DMS153 treated with DMSO at 0.1 percent for 48 hours (cell line): ENCODE results near the gene PCDH9.

Experiments
- DNase-seq: peaks from one replicate; lab custom pipeline; 2025; ENCODE audit not compliant: unreplicated experiment; lab: John Stamatoyannopoulos, UW

The PCDH9 gene

DNA sequence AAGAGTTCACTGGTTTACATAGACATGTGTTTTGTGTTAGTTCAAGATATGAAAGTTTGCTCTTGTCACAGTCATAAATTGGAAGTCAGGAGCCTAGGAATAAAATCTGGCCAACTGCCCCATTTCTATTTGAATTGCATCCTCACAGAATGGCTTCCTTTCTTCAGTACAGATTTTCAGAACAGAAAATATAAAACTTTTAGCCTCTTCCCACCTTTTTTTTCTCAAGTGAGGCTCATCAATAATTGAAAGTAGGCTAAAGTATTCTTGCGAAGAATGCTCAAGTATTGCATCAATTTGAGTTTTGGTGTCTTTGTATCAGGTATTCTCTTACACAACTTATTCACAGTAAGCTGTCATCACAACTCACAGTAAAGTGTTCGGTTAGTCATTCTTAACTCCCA is 802.7 kb downstream of the PCDH9 start:
- no peak for DNase-seq

DNA sequence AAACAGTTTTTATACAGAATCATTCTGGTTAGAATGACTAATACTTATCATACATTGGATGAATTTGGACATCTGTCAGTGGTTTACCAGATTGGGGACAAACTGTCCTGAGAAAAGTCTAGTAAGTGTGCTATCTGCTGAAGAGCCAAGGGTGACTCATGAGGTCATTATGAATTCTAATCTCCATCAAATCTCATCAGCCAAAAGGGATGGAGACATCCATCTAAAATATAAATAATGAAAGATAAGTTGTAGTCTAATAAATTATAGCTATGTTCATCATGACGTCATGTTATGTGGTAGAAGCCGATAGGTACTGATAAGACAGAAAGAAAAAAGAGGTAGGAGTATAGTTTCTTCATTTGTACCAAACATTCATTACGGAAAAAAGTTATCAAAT is 804.4 kb downstream of the PCDH9 start:
- no peak for DNase-seq

DNA sequence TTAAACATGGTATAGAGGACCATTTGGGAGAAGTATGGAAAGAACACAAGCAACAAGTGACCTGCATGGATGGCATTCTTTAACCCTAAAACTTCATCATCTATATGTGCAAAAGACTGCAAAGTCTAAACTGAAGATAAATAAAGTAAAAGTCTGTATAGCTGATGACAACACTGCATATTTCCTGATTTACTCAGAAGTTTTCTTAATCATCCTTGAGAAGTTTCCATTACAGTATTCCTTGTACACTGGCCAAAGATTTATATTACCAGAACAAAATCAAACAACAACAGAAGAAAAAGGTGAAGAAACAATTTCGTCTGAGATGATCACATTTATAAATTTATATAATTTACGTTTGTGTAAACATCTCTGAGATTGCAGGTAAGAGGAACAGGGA is 805.7 kb downstream of the PCDH9 start:
- DNase-seq: no peak

DNA sequence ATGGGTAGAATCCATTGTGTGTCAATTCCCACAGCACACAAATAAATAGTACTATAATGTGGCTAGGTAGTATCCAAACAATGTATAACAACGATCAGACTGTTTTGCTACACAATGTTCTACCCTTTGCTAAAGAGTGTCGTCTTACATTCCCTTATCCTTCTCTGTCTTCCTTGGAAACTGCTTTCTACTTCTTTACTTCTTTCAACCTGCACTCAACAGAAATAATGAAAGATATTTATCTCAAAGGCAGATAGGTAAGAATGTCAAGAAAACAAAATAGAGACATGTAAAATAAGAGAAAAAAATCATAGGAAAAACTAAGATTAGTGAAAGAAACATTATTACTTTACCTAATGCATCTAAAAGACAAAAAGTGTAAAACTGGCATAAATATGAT is 814.7 kb downstream of the PCDH9 start:
- no peak for DNase-seq

DNA sequence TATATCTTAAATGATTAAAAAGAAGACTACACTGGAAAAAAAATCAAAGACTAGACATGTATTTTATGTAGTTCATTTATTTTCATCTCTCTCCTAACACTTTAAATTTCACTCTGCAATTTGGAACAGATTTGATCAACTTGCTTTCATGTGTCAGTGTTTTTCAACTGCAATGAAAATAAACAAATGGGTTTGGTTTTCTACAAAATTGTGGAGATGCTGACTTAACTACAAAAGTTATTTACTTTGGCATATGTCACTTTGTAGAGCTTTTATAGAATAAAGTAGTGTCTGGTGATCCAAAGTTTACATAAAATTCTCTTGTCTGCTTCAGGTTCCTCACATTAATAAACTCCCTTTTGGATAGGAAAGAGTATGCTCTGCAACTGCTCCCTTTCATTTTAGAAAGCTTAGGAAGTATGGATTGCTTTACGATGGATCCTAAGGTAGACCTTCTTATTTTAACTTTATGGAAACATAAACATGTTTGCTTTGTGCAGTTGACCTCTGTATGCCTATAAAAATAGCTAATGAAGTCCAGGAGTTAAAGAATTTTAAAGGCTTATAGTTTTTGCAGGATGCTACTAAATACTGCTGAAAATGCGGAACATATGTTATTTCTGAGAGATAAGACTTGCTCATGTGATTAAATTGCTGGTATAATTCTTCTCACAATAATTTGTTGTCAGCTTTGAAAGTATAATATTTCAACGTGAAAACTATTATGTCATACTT is 815.9 kb downstream of the PCDH9 start:
- no peak for DNase-seq

DNA sequence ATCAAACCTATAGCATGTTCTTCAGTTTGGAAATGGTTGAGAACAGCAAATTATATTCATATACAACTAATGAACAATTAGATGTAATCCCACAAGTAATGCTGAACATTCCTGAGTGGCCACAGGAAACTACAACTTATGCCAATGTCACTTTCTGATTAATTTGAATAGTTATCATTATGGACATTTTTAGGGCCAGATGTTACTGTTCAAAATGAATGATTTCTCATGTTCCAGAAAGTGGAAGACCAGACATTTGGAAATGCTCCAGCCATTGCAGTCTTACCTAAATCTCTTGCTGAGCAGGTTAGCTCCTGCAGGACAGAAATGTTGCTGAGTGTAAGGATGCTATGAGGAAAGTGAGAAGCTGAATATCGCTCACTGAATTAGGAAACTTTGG is 819.8 kb downstream of the PCDH9 start:
- no peak for DNase-seq

DNA sequence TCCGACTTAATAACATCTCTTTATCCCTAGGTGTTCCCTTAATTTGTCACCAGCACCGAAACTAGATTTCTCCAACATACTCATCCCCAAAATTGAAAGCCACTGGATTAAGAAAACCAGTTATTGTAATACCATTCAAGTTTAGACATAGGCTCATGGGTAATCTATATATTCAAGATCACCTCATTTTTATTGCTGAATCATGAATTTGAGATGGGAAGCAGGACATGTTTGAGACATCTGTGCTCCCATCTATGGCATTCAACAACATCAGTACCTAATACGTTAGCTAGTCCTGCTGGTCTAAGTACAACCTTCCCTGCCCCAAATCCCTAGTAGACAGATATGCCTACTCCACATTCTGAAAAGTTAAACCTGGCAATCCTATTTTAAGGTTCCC is 820.6 kb downstream of the PCDH9 start:
- DNase-seq: no peak

DNA sequence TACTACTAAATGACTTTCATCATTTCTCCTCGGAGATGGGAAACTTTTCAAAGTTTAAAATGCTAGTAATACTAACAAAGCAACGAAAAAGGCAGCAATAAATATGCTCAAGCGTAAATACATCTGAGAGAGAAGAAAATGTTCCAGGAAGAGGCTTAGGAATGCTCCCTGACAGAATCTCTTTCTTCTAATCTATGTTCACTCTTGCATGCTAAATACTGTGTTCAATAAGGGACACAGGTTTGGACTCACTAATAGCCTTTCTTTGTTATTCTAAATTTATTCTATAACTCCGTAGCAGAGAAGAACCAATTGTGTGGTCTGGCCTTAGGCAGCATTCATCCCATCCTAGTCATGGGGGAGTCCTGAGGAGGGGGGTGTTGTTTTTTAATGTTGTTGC is 823.0 kb downstream of the PCDH9 start:
- no peak for DNase-seq

DNA sequence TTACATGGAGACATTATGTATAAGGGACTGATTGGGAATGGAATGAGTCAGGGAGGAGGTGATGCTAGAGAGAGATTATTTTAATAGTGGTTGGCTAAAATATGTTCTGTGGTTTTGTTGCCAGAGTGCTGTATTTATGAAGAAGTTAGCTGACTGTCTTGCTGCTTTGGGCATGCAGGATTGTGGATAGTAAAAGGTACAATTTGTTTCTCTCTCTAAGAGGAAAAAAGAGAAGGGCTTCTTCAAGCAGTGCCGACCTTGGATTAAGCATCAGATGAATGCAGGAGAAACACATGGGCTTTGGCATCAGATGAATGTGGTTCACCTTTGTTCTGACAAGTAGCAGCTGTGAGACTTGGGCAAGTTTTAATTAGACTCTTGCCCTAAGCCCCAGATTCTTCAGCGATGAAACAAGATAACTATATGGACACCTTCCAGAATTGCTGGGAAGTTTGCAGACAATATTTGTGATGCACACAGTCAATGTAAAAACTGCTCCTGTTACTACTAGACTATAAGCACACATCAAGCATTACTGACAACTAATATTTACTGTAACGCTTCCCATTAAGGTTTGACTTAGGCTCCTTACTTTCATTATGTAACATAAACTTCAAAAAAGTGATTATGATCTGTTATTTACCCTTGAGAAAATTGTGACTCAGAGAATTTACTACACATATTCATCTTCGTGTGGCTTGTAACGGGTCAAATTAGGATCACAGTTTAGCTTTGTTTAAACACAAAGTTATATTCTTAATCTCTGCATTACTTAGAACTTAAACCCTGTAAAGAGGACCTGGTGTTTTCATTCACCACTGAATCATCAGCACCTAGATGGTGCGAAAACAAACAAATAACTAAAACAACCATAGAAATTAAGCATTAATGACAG is 824.0 kb downstream of the PCDH9 start:
- no peak for DNase-seq

DNA sequence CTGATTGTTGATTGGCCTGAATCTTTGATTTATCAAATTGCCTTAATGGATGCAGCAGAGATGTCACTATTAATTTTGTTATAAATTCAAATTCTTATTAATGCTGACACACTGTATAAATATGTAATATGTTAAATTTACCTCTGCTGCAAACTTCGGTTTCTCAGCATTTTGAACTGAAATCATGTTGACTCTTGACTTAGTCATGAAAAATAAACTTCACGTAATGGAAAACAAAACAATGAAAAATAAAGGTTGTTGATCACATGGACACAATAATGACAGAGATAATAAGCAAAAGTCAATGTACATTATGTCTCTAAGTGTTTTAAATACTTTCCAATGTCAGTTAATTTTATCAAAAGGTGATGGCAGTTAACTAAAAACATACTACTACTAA is 827.6 kb downstream of the PCDH9 start:
- DNase-seq: no peak

DNA sequence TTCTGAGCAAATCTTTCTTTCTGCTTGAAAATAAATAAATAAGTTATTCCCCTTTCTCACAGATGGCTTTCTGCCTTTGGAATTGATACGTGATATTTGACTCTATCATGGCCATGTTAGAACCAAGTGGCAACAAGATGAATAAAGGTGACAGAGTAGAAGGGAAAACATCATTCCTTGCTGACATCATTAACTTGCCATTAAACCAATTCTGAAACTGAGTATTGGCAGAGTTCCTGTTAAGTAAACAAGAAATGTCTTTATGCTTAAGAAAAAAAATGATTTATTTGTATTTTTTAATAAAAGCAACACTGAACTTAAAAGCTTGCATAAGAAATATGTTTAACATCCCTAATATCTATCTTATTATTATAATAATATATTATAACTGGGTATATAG is 828.1 kb downstream of the PCDH9 start:
- DNase-seq: no peak

DNA sequence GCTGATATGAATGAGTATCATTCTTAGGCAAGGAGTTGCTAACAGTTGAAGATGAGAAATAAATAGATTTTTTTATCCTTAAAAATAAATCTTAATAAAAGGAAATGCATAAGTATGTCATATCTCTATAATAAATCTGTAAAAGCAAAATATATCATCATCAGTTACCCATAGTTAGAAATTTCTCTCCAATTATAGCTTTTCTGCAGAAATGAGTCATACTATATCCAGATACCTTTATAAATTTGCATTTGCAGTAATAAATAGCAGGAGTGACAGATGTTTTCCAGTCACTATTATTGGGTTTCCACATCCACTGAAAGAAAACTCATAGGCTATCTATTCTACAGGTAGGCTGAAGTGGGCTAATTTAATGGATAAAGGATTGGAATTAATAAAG is 829.8 kb downstream of the PCDH9 start:
- DNase-seq: no peak

DNA sequence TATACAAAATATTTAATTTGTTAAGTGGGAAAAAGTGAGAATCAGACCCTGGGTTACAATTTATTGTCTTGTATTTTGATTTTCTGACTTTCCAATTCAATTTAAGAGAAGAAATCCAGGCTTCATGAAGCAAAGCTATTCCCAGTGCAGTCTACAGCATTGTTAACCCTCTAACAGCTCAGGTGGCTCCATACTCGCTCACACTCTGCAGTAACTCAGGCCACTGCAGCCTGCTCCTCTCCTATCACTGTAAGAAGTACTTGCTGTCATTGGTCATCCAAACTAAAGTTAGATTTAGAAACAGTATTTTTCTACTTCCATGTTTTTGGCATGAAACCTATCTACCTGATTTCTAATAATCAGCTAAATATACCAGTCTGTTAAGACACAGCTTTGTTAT is 830.3 kb downstream of the PCDH9 start:
- no peak for DNase-seq

DNA sequence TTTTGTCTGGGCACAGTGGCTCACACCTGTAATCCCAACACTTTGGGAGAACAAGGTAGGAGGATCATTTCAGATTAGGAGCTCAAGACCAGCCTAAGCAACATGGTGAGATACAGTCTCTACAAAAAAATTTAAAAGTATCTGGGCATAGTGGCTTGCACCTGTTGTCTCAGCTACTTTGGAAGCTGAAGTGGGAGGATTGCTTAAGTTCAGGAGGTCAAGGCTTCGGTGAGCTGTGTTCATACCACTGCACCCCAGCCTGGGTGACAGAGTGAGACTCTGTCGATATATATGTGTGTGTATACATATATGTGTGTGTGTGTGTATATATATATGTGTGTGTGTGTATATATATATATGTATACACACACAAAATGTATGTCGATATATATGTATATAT is 833.0 kb downstream of the PCDH9 start:
- DNase-seq: no peak

DNA sequence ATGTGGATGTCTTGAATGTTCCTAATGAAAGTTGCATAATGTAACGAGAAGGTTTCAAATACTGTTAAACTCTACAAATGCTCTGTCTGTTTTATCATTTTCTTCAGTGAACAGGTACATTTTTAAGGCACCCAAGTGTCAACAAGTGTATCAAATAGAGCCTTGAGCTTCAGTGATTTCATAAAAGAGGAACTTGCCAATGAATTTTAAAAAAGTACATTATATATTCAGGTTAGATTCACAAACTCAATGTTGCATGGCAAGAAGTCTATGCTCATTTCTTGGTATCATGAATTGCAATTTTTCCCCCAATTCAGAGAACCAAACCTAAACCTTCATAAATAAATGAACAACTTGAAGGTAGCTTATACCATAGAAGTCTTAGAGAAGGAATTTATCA is 838.8 kb downstream of the PCDH9 start:
- no peak for DNase-seq

DNA sequence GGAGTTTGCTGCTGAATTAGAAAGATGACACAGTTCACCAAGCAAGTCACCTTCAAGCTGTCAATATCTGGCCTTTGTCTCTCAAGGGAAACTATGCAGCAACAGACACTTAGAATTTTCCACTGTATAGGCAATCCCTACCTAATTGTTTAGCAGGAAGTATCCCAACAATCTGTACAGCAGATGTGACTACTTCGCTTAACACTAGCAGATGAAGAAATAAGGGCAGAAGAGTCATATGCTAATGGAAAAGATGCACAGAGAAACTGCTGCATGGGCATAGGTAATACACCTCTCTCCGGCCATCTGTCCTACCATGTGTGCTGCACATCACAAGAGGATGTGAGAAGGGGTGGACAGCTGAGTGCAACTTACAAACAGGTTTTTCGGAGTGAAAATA is 851.2 kb downstream of the PCDH9 start:
- DNase-seq: no peak

DNA sequence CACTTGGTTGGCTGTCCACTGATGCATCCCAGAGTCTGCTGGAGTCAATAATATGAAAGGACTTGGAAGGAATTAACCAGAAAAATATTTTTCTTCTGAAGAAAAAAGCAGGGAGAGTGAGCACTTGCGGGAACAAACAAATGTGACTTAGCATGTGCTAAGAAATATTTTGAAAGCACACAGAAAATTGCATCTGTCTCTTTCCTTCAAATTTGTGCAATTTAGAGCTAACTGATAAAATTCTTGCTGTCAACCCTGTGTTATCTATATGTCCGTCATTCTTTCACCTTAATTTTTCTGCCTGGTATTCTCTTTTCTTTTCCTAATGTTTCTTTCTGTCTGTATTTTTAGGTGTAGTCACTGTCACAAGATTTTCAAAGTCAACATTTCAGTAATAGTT is 852.6 kb downstream of the PCDH9 start:
- DNase-seq: no peak

DNA sequence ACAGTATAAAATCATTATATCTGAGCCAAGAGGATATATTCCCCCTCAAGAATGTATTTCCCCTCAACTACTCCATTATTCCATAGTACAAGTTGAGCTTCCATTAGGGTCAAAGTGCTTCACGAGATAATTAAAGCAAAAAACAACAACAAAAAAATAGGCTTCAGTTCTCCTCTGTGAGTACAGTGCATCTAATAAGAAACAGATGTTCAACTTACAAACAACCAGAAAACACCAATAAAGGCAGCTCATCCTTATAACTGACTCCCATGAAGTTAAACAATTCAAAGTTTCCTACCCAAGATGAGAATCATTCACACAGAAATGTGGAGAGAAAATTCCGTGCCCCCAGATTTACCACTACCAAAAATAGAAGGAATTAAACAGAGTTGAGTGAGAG is 854.4 kb downstream of the PCDH9 start:
- no peak for DNase-seq

DNA sequence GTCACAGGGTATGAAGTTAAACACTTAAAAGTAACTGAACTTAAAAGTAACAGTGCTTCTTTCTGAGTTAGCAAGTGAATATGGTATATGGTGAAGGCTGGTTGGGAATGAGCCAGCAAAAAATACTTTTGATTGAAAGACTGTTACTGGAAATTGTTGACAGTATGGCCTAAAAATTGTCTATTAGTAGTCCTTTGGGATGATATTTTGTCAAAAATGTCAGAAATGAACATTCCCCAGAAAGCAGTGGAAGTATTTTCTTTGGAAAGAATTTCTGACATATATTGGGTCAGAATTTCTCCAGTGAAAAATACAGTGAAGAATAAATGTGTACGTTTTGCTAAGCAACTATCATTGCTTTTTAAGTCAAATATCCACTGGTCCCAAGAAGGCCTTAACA is 860.5 kb downstream of the PCDH9 start:
- DNase-seq: no peak

DNA sequence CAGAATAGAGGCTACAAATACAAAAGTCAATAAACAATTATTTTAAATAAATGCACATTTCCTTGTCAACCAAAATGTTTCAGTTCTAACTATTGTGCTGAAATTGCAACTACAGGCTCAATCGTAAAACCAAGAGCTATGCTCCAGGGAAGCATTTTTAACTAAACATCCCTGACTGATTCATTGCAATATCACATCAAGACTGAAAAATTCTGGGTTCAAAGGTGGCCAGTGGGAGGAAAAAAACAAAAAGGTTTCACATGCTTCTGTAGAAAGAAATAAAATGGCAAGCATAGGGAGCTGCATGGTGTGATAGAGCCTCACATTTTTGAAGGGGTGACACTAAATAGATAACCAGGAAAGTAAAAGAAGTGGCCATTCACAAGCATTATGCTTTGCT is 862.8 kb downstream of the PCDH9 start:
- no peak for DNase-seq

DNA sequence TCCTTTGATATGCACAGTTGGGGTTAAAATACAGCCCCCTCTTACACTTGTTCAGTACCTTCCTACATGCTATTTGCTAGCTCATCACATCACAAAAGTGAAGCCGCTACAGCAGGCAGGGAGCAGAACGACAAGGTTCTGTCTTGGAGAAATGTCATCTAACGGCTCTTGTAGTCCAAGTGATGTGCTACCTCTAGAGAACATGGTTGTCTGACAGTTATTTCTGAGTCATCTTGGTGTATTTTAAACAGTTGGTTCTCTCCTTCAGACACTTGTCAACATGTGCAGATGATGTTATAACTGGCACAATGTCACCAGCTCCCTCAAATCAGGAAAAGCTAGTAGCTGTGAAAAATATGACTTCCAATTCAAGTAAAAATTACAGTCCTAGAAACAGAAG is 865.0 kb downstream of the PCDH9 start:
- no peak for DNase-seq

DNA sequence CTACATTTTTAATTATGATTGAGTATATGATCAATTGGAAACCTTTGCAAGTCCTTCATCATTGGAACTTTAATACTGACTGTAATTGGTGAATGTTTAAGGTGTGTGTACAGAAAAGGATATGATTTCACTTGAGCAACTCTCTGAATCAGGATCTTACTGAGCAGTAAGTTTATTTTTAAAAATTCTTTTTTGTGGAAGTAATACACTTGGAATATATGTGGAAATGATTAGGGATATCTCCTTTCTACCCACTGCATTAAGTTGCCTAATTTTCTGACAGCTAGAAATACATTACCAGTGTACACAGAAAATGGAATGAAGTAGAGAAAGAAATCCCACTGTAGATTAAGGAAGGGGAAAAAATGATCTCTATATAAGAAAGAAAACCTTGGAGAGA is 865.8 kb downstream of the PCDH9 start:
- no peak for DNase-seq

DNA sequence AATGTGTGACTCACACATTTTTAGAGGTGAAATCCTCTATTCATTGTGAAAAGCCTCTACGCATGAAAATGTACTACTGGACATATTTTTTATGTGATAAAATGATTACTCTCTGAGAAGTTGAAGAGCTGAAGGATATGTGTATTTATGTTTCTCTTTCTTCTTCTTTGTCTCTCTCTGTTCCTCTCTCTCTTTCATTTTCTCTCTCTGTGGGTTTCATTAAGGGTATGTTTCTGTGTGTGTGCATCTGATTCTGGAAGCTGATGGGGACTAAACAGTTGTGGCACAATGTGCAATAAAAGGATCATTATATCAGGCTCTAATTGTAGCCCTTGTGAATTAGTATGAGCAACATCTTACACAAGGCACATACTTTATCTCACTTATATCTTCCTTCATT is 867.7 kb downstream of the PCDH9 start:
- no peak for DNase-seq
